K562 (cell line): ENCODE data around the gene ZNF488. TPM values are rescaled to one million over a fixed set of nuclear protein-coding genes. Genes with fewer than 3 reads are reported as not detected.

ENCODE experiments used
- ATAC-seq: fragments of 200-7000 bp; cut with Tn5 transposase; 3 replicates; pipeline ENCODE4 v1.9.1; 2020; ENCODE audit warnings: moderate library complexity
- BruUV-seq: library from RNA; stranded (reverse); fragments of 400-500 nt; replicated peaks from 2 replicates; lab custom pipeline; 2021; lab: Mats Ljungman, UMichigan
- CTCF ChIA-PET: fragments of 300-600 bp; formaldehyde crosslinking; extraction: SDS; loops from one replicate; lab custom pipeline; 2021; ENCODE audit warnings: low intra/inter-chr PET ratio; lab: Yijun Ruan, JAX
- POLR2A ChIA-PET: fragments of 300-600, 350-650 bp; sonication (Branson Sonifier 250); formaldehyde crosslinking; extraction: SDS; loops from one replicate; lab custom pipeline; 2021; ENCODE audit warnings: antibody characterized with exemption, inconsistent platforms; lab: Yijun Ruan, JAX
- DNase-seq, 4 experiments: peaks; one replicate each; pipeline versions ENCODE4 v3.0.0 to v3.0.0-alpha.2; 2011 to 2018; ENCODE audit warnings: low spot score in 3 of 4, mixed read lengths in 3 of 4; ENCODE audit errors: extremely low read depth in 1 of 4
- FAIRE-seq: peaks from 2 replicates; lab custom pipeline; 2011; peaks lifted over from hg19 to GRCh38; lab: Jason Lieb, UNC
- H2AFZ ChIP-seq: 2 replicates; pipeline ENCODE4 v1.6.0; 2011; ENCODE audit warnings: low read depth, low read length, control low read depth, inconsistent platforms
- H3K27ac ChIP-seq: fragments of 200-600 bp; 3 replicates; pipeline ENCODE4 v1.8.0; 2011; ENCODE audit warnings: low read depth, mild to moderate bottlenecking, control low read depth, inconsistent platforms, low read length, moderate library complexity, mixed read lengths; ENCODE audit errors: extremely low read depth
- H3K27me3 ChIP-seq, 2 experiments: fragments of 300-600 bp in 1 of 2; 2 replicates in 1 of 2; 3 replicates in 1 of 2; pipeline versions ENCODE4 v1.6.0 to v1.8.0; 2011; ENCODE audit warnings: inconsistent platforms in 2 of 2, low read length in 2 of 2, mild to moderate bottlenecking in 1 of 2, mixed read lengths in 1 of 2, moderate library complexity in 1 of 2; ENCODE audit not compliant: control insufficient read depth in 2 of 2, insufficient read depth in 2 of 2
- H3K36me3 ChIP-seq: fragments of 300-600 bp; 3 replicates; pipeline ENCODE4 v1.8.0; 2011; ENCODE audit warnings: mild to moderate bottlenecking, low read length, inconsistent platforms; ENCODE audit not compliant: control insufficient read depth, insufficient read depth
- H3K4me1 ChIP-seq, 2 experiments: fragments of 200-600 bp in 1 of 2; replicated peaks in 1 of 2; 2 replicates in 1 of 2; 3 replicates in 1 of 2; pipeline versions ENCODE4 v1.5.1 to v1.8.0; 2011; ENCODE audit warnings: inconsistent platforms in 2 of 2, low read length in 2 of 2, mild to moderate bottlenecking in 1 of 2, mixed read lengths in 1 of 2, moderate library complexity in 1 of 2; ENCODE audit not compliant: control insufficient read depth in 2 of 2, insufficient read depth in 2 of 2
- H3K4me2 ChIP-seq: 2 replicates; pipeline ENCODE4 v1.6.1; 2011; ENCODE audit warnings: low read length, control low read depth, inconsistent platforms, mixed read lengths; ENCODE audit not compliant: insufficient read depth
- H3K4me3 ChIP-seq: fragments of 200-600 bp; sonication (generic), shearing (Covaris generic); 2 replicates; pipeline ENCODE4 v1.5.1; 2016; ENCODE audit warnings: control low read depth, inconsistent platforms
- H3K79me2 ChIP-seq: fragments of 200-600 bp; 3 replicates; pipeline ENCODE4 v1.8.0; 2011; ENCODE audit warnings: low read length, inconsistent platforms; ENCODE audit not compliant: control insufficient read depth, insufficient read depth
- H3K9ac ChIP-seq, 2 experiments: 2 replicates each; pipeline versions ENCODE4 v1.6.0 to v1.6.1; 2011; ENCODE audit warnings: low read depth in 2 of 2, low read length in 2 of 2, control low read depth in 1 of 2, inconsistent platforms in 1 of 2, mild to moderate bottlenecking in 1 of 2, mixed read lengths in 1 of 2; ENCODE audit not compliant: insufficient read depth in 1 of 2
- H3K9me1 ChIP-seq: one replicate; pipeline ENCODE4 v1.6.0; 2011; ENCODE audit warnings: inconsistent platforms, mild to moderate bottlenecking, low read length, moderate library complexity; ENCODE audit not compliant: control insufficient read depth, insufficient read depth
- H3K9me3 ChIP-seq: replicated peaks from 2 replicates; pipeline ENCODE4 v1.5.1; 2011; ENCODE audit warnings: low read depth, low read length, inconsistent platforms; ENCODE audit not compliant: control insufficient read depth, insufficient read depth
- H4K20me1 ChIP-seq: replicated peaks from 2 replicates; pipeline ENCODE4 v1.6.1; 2011; ENCODE audit warnings: low read length, inconsistent platforms, mixed read lengths; ENCODE audit not compliant: control insufficient read depth, insufficient read depth
- ARID1B ChIP-seq: fragments of 450-650 bp; IDR thresholded peaks from 2 replicates; pipeline ENCODE4 v1.6.1; 2016; ENCODE audit warnings: antibody characterized with exemption, mild to moderate bottlenecking, inconsistent platforms
- CC2D1A ChIP-seq: fragments of 450-650 bp; IDR thresholded peaks from 2 replicates; pipeline ENCODE4 v1.6.1; 2017; ENCODE audit warnings: mild to moderate bottlenecking
- CREM ChIP-seq: IDR thresholded peaks from 2 replicates; pipeline ENCODE4 v1.6.1; 2014; ENCODE audit warnings: antibody characterized with exemption, low read depth
- KLF16 ChIP-seq: IDR thresholded peaks from 2 replicates; pipeline ENCODE4 v1.6.1; 2016; ENCODE audit warnings: antibody characterized with exemption
- PHB ChIP-seq: fragments of 250-450 bp; sonication (Bioruptor Pico); IDR thresholded peaks from 2 replicates; pipeline ENCODE4 v1.5.0; 2021
- STAG1 ChIP-seq: sonication (generic); formaldehyde crosslinking; IDR thresholded peaks from 2 replicates; pipeline ENCODE4 v1.5.0; 2020; ENCODE audit warnings: missing genetic modification reagents, borderline replicate concordance
- ZNF354B ChIP-seq: fragments of 250-450 bp; sonication (Bioruptor Pico); IDR thresholded peaks from 2 replicates; pipeline ENCODE4 v1.4.0; 2020
- WGBS: fragments of 100-300 bp; shearing (Covaris generic); methylation state at CpG from one replicate; pipeline ENCODE4 v1.1.6; 2016; ENCODE audit warnings: low coverage, mixed read lengths; ENCODE audit not compliant: insufficient coverage; ENCODE audit errors: missing lambda C conversion rate; 5-methylcytosine and 5-hydroxymethylcytosine counted together
- in situ Hi-C: fragments of 300-500 bp; cut with MboI; formaldehyde crosslinking; loops from 4 replicates; pipeline ENCODE4 v1.15.0; 2018; ENCODE audit warnings: inconsistent platforms, mixed read lengths
- intact Hi-C: fragments of 100-400 bp; cut with micrococcal nuclease; formaldehyde crosslinking; loops from 2 replicates; pipeline ENCODE4 v1.14.2; 2022
- polyA plus RNA-seq, 8 experiments: library from polyadenylated mRNA; depleted of rRNA in 4 of 8; stranded (reverse) in 5 of 8; unstranded in 3 of 8; fragments of >200 nt; fragmentation: Nextera tagmentation in 2 of 8; fragmentation: Illumina TruSeq in 1 of 8; extraction: Ambion mirVana in 2 of 8; extraction: Trizol in 1 of 8; gene quantifications; 2 replicates each; pipeline versions ENCODE4 v1.2.1 to v1.2.3, GENCODE V29; 2011 to 2014; ENCODE audit warnings: inconsistent platforms in 1 of 8, missing spikeins in 1 of 8
- total RNA-seq, 7 experiments: library from RNA; depleted of rRNA in 6 of 7; stranded (reverse); fragments of >200 nt in 6 of 7; fragmentation: Illumina TruSeq in 2 of 7; extraction: Trizol in 2 of 7; gene quantifications; 2 replicates each; pipeline versions ENCODE4 v1.2.1 to v1.2.3, GENCODE V29; 2011 to 2021; ENCODE audit warnings: low replicate concordance in 1 of 7
- TF ChIP-seq, protein P1 (sequence below), 2 experiments: IDR thresholded peaks; 2 replicates each; pipeline ENCODE4 v1.6.1; 2012; ENCODE audit warnings: improper control_type of control experiment in 2 of 2, low read depth in 2 of 2, low read length in 2 of 2, borderline replicate concordance in 1 of 2
- TF ChIP-seq, protein P2 (sequence below): fragments of 450-650 bp; IDR thresholded peaks from 2 replicates; pipeline ENCODE4 v1.6.1; 2016; ENCODE audit warnings: antibody characterized with exemption
- TF ChIP-seq, protein P3 (sequence below), 2 experiments: fragments of 450-650 bp in 1 of 2; sonication (generic) in 1 of 2; formaldehyde crosslinking in 1 of 2; IDR thresholded peaks in 1 of 2; conservative IDR thresholded peaks in 1 of 2; 2 replicates each; pipeline versions ENCODE4 v1.6.1 to v1.8.1; 2016 to 2023; ENCODE audit warnings: mild to moderate bottlenecking in 2 of 2, moderate library complexity in 2 of 2, inconsistent platforms in 1 of 2, missing genetic modification reagents in 1 of 2

ZNF488 gene
- total and polyA plus RNA-seq, 9 of the 15 experiments (the other 6 are each of a cell fraction or from before 2014, with no cell fraction given) = 0.03 to 0.09 (median 0.05) TPM; not detected in 3

DNA sequence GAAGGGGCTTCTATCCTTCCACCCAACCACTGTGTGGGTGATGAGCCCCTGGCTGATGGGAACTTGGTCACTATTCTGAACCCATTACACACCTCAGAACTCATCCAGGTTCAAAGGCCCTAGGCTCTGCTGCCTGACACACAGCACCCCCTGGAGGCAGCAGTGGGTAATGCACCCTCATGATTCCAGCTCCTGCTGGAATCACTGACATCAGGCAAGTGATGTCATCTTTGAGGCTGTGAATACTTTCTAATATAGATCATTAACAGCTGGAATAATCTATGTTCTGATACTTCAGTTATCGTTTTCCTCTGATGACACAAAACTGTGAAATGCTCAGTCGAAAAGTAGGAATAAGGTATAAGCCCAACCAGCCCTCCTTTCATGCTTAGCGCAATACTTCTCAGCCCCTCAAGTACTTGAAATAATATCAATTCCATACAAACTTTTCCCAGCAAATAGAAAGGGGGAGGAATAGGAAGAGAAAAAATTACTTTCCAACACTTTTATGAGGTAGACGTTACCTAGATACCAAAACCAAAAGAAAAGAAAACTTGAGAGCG is 43.4 kb downstream of the ZNF488 start:
- DNase-seq (peak; percentile 83 to 91 (median 88)), FAIRE-seq (no peak), ATAC-seq (peak; percentile 76)
- peaks cover 8 to 23% of the 10 kb centered on the region in 2 experiments for H3K4me1 ChIP-seq
- no peak overlapping the region for H3K27ac ChIP-seq
- no peak overlapping the region for H3K4me2 ChIP-seq
- H3K4me3 ChIP-seq = no peak overlapping the region
- in situ Hi-C loops (no loop called here), intact Hi-C loops (loop anchor here (1.0 to 5.0 kb wide), 3 partner anchors 78 to 316 kb away; no protein-coding TSS in a partner anchor)
- no peaks in the 10 kb centered on the region for H3K79me2 ChIP-seq
- no TSS peak for BruUV-seq
- H4K20me1 ChIP-seq = no peaks in the 10 kb centered on the region
- peaks cover 8 to 9% of the 10 kb centered on the region in 2 experiments; a peak in 4 of 5 replicates for H3K27me3 ChIP-seq
- no peaks in the 10 kb centered on the region for H3K9me3 ChIP-seq
- peak overlapping the region; percentile 75; the same call in 1 of the 2 replicates for H2AFZ ChIP-seq
- no peak overlapping the region for H3K9ac ChIP-seq
- 36% methylated on average over 5 of the region's 5 CpGs for WGBS
- no peaks in the 10 kb centered on the region for H3K9me1 ChIP-seq
- CTCF ChIA-PET = interaction anchor here (0.8 to 2.8 kb wide), 6 partner anchors 29 to 348 kb away, joined by 3 to 31 read pairs (median 8); no protein-coding TSS in a partner anchor
- no peaks in the 10 kb centered on the region for H3K36me3 ChIP-seq
- POLR2A ChIA-PET = interaction anchor here (0.8 to 1.0 kb wide), 3 partner anchors 10 to 17 kb away, joined by 3 read pairs; no protein-coding TSS in a partner anchor
- TF ChIP-seq ARID1B = no peak
- TF ChIP-seq, protein P1, sequence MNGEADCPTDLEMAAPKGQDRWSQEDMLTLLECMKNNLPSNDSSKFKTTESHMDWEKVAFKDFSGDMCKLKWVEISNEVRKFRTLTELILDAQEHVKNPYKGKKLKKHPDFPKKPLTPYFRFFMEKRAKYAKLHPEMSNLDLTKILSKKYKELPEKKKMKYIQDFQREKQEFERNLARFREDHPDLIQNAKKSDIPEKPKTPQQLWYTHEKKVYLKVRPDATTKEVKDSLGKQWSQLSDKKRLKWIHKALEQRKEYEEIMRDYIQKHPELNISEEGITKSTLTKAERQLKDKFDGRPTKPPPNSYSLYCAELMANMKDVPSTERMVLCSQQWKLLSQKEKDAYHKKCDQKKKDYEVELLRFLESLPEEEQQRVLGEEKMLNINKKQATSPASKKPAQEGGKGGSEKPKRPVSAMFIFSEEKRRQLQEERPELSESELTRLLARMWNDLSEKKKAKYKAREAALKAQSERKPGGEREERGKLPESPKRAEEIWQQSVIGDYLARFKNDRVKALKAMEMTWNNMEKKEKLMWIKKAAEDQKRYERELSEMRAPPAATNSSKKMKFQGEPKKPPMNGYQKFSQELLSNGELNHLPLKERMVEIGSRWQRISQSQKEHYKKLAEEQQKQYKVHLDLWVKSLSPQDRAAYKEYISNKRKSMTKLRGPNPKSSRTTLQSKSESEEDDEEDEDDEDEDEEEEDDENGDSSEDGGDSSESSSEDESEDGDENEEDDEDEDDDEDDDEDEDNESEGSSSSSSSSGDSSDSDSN (IDR thresholded peaks at IDR 0.05; ENCODE audit: borderline replicate concordance in 1 of 2, low read depth in 2 of 2, low read length in 2 of 2) = 0 out of 4 replicates have a peak, but pooled peaks of 1 of the 2 experiments have one; percentile 23
- TF ChIP-seq KLF16 = peak; percentile 72; the same call in 1 of the 2 replicates
- TF ChIP-seq CC2D1A = peak; percentile 51; the same call in 1 of the 2 replicates
- TF ChIP-seq, protein P2, sequence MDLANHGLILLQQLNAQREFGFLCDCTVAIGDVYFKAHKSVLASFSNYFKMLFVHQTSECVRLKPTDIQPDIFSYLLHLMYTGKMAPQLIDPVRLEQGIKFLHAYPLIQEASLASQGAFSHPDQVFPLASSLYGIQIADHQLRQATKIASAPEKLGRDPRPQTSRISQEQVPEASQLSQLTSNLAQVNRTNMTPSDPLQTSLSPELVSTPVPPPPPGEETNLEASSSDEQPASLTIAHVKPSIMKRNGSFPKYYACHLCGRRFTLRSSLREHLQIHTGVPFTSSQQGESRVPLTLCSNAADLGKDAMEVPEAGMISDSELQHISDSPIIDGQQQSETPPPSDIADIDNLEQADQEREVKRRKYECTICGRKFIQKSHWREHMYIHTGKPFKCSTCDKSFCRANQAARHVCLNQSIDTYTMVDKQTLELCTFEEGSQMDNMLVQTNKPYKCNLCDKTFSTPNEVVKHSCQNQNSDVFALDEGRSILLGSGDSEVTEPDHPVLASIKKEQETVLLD = no peak
- TF ChIP-seq STAG1 = peak; percentile 54; the same call in 1 of the 2 replicates
- no peak for TF ChIP-seq ZNF354B (CRISPR knock-in tag)
- TF ChIP-seq, protein P3, sequence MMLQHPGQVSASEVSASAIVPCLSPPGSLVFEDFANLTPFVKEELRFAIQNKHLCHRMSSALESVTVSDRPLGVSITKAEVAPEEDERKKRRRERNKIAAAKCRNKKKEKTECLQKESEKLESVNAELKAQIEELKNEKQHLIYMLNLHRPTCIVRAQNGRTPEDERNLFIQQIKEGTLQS (IDR thresholded peaks at IDR 0.05) = peak; percentile 83
- TF ChIP-seq, protein P3 (CRISPR knock-in tag; conservative IDR thresholded peaks at IDR 0.05) = no peak
- no peak for TF ChIP-seq PHB (CRISPR knock-in tag)
- TF ChIP-seq CREM = peak; percentile 44; the same call in 1 of the 2 replicates
